SK-N-SH (cell line): Measurements from ENCODE around the gene SAXO1.

Experiments used
- ELF1 ChIP-seq: IDR thresholded peaks from 2 replicates; pipeline ENCODE4 v1.4.0; 2012
- EP300 ChIP-seq, 2 experiments: IDR thresholded peaks; 2 replicates each; pipeline versions ENCODE4 v1.4.0 to v1.6.1; 2012; ENCODE audit warnings: borderline replicate concordance in 1 of 2, low read depth in 1 of 2, low read length in 1 of 2
- FOXM1 ChIP-seq: IDR thresholded peaks from 2 replicates; pipeline ENCODE4 v1.4.0; 2012; ENCODE audit warnings: low read depth, mild to moderate bottlenecking
- POLR2AphosphoS5 ChIP-seq: IDR thresholded peaks from 2 replicates; pipeline ENCODE4 v1.6.1; 2012; ENCODE audit warnings: low read depth, low read length
- YY1 ChIP-seq: IDR thresholded peaks from 2 replicates; pipeline ENCODE4 v1.4.0; 2012; ENCODE audit warnings: low read depth, mild to moderate bottlenecking
- TF ChIP-seq, protein P1 (sequence below): fragments of 200-600 bp; sonication (generic); IDR thresholded peaks from 2 replicates; pipeline ENCODE4 v1.6.1; 2017; ENCODE audit warnings: antibody characterized with exemption, mild to moderate bottlenecking, moderate library complexity
- TF ChIP-seq, protein P2 (sequence below): IDR thresholded peaks from 2 replicates; pipeline ENCODE4 v1.4.0; 2012; ENCODE audit warnings: low read depth, borderline replicate concordance

- TF ChIP-seq, protein P1, sequence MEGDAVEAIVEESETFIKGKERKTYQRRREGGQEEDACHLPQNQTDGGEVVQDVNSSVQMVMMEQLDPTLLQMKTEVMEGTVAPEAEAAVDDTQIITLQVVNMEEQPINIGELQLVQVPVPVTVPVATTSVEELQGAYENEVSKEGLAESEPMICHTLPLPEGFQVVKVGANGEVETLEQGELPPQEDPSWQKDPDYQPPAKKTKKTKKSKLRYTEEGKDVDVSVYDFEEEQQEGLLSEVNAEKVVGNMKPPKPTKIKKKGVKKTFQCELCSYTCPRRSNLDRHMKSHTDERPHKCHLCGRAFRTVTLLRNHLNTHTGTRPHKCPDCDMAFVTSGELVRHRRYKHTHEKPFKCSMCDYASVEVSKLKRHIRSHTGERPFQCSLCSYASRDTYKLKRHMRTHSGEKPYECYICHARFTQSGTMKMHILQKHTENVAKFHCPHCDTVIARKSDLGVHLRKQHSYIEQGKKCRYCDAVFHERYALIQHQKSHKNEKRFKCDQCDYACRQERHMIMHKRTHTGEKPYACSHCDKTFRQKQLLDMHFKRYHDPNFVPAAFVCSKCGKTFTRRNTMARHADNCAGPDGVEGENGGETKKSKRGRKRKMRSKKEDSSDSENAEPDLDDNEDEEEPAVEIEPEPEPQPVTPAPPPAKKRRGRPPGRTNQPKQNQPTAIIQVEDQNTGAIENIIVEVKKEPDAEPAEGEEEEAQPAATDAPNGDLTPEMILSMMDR: no peak
- TF ChIP-seq FOXM1 (no peak), YY1 (no peak), ELF1 (no peak), EP300 (IDR thresholded peaks at IDR 0.05; ENCODE audit: borderline replicate concordance in 1 of 2, low read depth in 1 of 2, low read length in 1 of 2) (no peak), POLR2AphosphoS5 (no peak)
- TF ChIP-seq, protein P2, sequence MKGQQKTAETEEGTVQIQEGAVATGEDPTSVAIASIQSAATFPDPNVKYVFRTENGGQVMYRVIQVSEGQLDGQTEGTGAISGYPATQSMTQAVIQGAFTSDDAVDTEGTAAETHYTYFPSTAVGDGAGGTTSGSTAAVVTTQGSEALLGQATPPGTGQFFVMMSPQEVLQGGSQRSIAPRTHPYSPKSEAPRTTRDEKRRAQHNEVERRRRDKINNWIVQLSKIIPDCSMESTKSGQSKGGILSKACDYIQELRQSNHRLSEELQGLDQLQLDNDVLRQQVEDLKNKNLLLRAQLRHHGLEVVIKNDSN: no peak
Observed at GRCh38 chr9:18910916-18911315, 122.1 kb downstream of the SAXO1 start.
